Endodermal cell (in vitro differentiated cells): ENCODE data around the gene CLEC4G. TPM values are rescaled to one million over a fixed set of nuclear protein-coding genes. Genes with fewer than 3 reads are reported as not detected.

Source experiments
- DNase-seq: peaks from one replicate; pipeline ENCODE4 v3.0.0-alpha.2; 2017
- H3K27ac ChIP-seq: 2 replicates; pipeline ENCODE4 v1.5.1; 2013; ENCODE audit warnings: mild to moderate bottlenecking, low read depth, low read length, moderate library complexity
- H3K27me3 ChIP-seq: 2 replicates; pipeline ENCODE4 v1.6.1; 2013; ENCODE audit warnings: mild to moderate bottlenecking, low read length, moderate library complexity; ENCODE audit not compliant: insufficient read depth, control insufficient read depth, poor library complexity, severe bottlenecking
- H3K36me3 ChIP-seq: 2 replicates; pipeline ENCODE4 v1.7.0; 2013; ENCODE audit warnings: mild to moderate bottlenecking, low read length, moderate library complexity; ENCODE audit not compliant: control insufficient read depth, insufficient read depth
- H3K4me1 ChIP-seq: one replicate; pipeline ENCODE4 v1.7.0; 2013; ENCODE audit warnings: low read length; ENCODE audit not compliant: control insufficient read depth, insufficient read depth
- H3K4me3 ChIP-seq: 2 replicates; pipeline ENCODE4 v1.5.1; 2013; ENCODE audit warnings: mild to moderate bottlenecking, low read length, moderate library complexity
- H3K9ac ChIP-seq: 2 replicates; pipeline ENCODE4 v1.6.1; 2013; ENCODE audit warnings: mild to moderate bottlenecking, low read length, moderate library complexity; ENCODE audit not compliant: poor library complexity, severe bottlenecking; ENCODE audit errors: extremely low read depth
- H3K9me3 ChIP-seq: 2 replicates; pipeline ENCODE4 v1.6.1; 2013; ENCODE audit warnings: mild to moderate bottlenecking, low read length, moderate library complexity; ENCODE audit not compliant: control insufficient read depth
- H3K27ac Mint-ChIP-seq: 2 replicates; pipeline ENCODE4 v1.8.0; 2020; ENCODE audit warnings: mixed read lengths
- H3K27me3 Mint-ChIP-seq: 2 replicates; pipeline ENCODE4 v1.8.0; 2021; ENCODE audit warnings: mild to moderate bottlenecking, mixed read lengths; ENCODE audit not compliant: insufficient read depth
- H3K36me3 Mint-ChIP-seq: 2 replicates; pipeline ENCODE4 v1.8.0; 2020; ENCODE audit warnings: low read depth, mixed read lengths
- H3K4me1 Mint-ChIP-seq: 2 replicates; pipeline ENCODE4 v1.8.0; 2020; ENCODE audit warnings: mixed read lengths
- H3K4me3 Mint-ChIP-seq: 2 replicates; pipeline ENCODE4 v1.8.0; 2020; ENCODE audit warnings: mild to moderate bottlenecking, moderate library complexity, mixed read lengths
- H3K9me3 Mint-ChIP-seq: 2 replicates; pipeline ENCODE4 v1.8.0; 2020; ENCODE audit warnings: mild to moderate bottlenecking, mixed read lengths
- CTCF ChIP-seq: fragments of 200-600 bp; sonication (generic); conservative IDR thresholded peaks from 2 replicates; pipeline ENCODE4 v1.5.0; 2021; ENCODE audit warnings: antibody characterized with exemption, mild to moderate bottlenecking
- WGBS, 2 experiments: methylation state at CpG; one replicate each; pipeline versions ENCODE4 v1.1.5 to v1.1.7; 2013; ENCODE audit warnings: missing lambda C conversion rate in 2 of 2, mixed read lengths in 1 of 2; ENCODE audit not compliant: insufficient coverage in 1 of 2, insufficient read length in 1 of 2; 5-methylcytosine and 5-hydroxymethylcytosine counted together
- total RNA-seq, 2 donors: library from RNA; stranded (reverse); fragmentation: NEBNext Ultra II Directional in 1 of 2; extraction: Animal tissue kit (Norgen Biotek cat#: 25700) in 1 of 2; gene quantifications; 2 replicates in 1 of 2; 3 replicates in 1 of 2; pipeline ENCODE4 v1.2.1, GENCODE V29; 2021

The CLEC4G gene
- total RNA-seq, 2 donors from 2014 or later, result not detected

- H3K36me3 Mint-ChIP-seq, result no peaks in the 10 kb centered on the region
- Histone ChIP-seq H3K36me3 (no peaks in the 10 kb centered on the region), H3K9ac (no peak overlapping the region), H3K4me3 (no peak overlapping the region), H3K27ac (no peak overlapping the region), H3K27me3 (peaks cover 10% of the 10 kb centered on the region), H3K9me3 (no peaks in the 10 kb centered on the region), H3K4me1 (no peaks in the 10 kb centered on the region)
- no peak for DNase-seq
- no peak overlapping the region for H3K27ac Mint-ChIP-seq
- peaks cover 43% of the 10 kb centered on the region for H3K27me3 Mint-ChIP-seq
- no peak for TF ChIP-seq CTCF
- H3K4me1 Mint-ChIP-seq, result no peaks in the 10 kb centered on the region
- peaks cover 1% of the 10 kb centered on the region for H3K9me3 Mint-ChIP-seq
- 74 to 84% methylated on average over 10 to 11 of the region's 11 CpGs for WGBS, 2 experiments
- no peak overlapping the region for H3K4me3 Mint-ChIP-seq
Measured at GRCh38 chr19:7742991-7743390, 11.1 kb upstream of the CLEC4G start.

- TF ChIP-seq CTCF, result no peak
- no peak overlapping the region for H3K27ac ChIP-seq
- no peak overlapping the region for H3K9ac ChIP-seq
- H3K27me3 ChIP-seq, result peaks cover 10% of the 10 kb centered on the region
- 79% methylated on average over 2 of the region's 2 CpGs; no CpG with 5 or more reads in 1 of the 2 experiments for WGBS, 2 experiments
- no peaks in the 10 kb centered on the region for H3K36me3 ChIP-seq
- no peaks in the 10 kb centered on the region for H3K9me3 ChIP-seq
- H3K36me3 Mint-ChIP-seq, result no peaks in the 10 kb centered on the region
- H3K9me3 Mint-ChIP-seq, result no peaks in the 10 kb centered on the region
- H3K4me3 ChIP-seq, result no peak overlapping the region
- peaks cover 46% of the 10 kb centered on the region for H3K27me3 Mint-ChIP-seq
- no peaks in the 10 kb centered on the region for H3K4me1 Mint-ChIP-seq
- no peak overlapping the region for H3K27ac Mint-ChIP-seq
- no peaks in the 10 kb centered on the region for H3K4me1 ChIP-seq
- no peak for DNase-seq
- no peak overlapping the region for H3K4me3 Mint-ChIP-seq
Measured at GRCh38 chr19:7742575-7742974, 10.7 kb upstream of the CLEC4G start.

- H3K4me1 ChIP-seq, result no peaks in the 10 kb centered on the region
- no peak overlapping the region for H3K27ac ChIP-seq
- no peak overlapping the region for H3K9ac ChIP-seq
- H3K36me3 ChIP-seq, result no peaks in the 10 kb centered on the region
- peaks cover 20% of the 10 kb centered on the region for H3K27me3 ChIP-seq
- Mint-ChIP-seq H3K9me3 (no peaks in the 10 kb centered on the region), H3K27ac (no peak overlapping the region), H3K36me3 (no peaks in the 10 kb centered on the region), H3K4me3 (no peak overlapping the region), H3K4me1 (no peaks in the 10 kb centered on the region), H3K27me3 (peaks cover 59% of the 10 kb centered on the region)
- H3K9me3 ChIP-seq, result no peaks in the 10 kb centered on the region
- no peak overlapping the region for H3K4me3 ChIP-seq
- TF ChIP-seq CTCF, result no peak
- DNase-seq, result no peak
- WGBS, 2 experiments, result 91 to 92% methylated on average over 6 of the region's 6 CpGs
Measured at GRCh38 chr19:7740682-7741054, 8.8 kb upstream of the CLEC4G start.
